ENCODE measurements around the gene PRSS8.

DNA sequence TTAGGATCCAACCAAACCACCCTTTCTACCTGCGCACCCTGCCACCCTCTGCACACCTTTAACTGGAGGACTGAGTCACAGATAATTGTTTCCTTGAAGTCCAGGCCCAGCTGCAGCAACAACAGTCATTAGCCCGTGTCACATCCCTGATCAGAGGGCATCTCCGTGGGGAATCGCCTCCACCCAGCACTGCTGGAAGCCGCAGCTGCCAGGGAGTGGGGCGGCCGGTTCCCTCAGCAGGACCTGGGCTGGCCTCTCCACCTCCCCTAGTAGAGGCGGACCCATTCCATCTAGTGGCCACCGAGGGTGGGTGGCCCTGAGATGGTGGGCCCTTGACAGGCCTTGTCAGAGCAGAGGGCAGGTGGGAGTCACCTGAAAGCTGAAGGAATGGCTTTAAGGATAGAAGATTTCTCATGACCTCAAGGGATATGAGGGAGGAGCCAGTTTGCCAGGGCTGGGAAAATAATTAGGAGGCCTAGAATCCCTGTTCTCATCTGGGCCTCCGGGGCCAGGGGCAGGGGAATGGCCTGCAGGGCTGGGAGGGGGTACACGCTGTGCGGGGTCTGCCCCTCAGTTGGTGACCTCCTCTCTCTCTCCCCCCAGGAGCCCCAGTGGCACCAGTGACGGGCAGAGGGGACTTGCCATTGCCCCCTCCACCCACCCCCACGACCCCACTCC, 53.0 kb downstream of the PRSS8 start:
- TF ChIP-seq, protein P1, sequence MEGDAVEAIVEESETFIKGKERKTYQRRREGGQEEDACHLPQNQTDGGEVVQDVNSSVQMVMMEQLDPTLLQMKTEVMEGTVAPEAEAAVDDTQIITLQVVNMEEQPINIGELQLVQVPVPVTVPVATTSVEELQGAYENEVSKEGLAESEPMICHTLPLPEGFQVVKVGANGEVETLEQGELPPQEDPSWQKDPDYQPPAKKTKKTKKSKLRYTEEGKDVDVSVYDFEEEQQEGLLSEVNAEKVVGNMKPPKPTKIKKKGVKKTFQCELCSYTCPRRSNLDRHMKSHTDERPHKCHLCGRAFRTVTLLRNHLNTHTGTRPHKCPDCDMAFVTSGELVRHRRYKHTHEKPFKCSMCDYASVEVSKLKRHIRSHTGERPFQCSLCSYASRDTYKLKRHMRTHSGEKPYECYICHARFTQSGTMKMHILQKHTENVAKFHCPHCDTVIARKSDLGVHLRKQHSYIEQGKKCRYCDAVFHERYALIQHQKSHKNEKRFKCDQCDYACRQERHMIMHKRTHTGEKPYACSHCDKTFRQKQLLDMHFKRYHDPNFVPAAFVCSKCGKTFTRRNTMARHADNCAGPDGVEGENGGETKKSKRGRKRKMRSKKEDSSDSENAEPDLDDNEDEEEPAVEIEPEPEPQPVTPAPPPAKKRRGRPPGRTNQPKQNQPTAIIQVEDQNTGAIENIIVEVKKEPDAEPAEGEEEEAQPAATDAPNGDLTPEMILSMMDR (IDR thresholded peaks at IDR 0.05) = no peak
- TF ChIP-seq POLR2AphosphoS5 (IDR thresholded peaks at IDR 0.05; ENCODE audit: low read depth, low read length) = no peak; the same call in 1 of the 2 replicates

All from Panc1 (cell line).